DMS153 (cell line): ENCODE data around the gene UBE2E2.

ENCODE experiments used
- DNase-seq: peaks from one replicate; lab custom pipeline; 2025; lab: John Stamatoyannopoulos, UW

The UBE2E2 gene

GRCh38 chr3:23276913-23277658 lies 74.0 kb downstream of the UBE2E2 start:
- no peak for DNase-seq

GRCh38 chr3:23277688-23278087 lies 74.6 kb downstream of the UBE2E2 start:
- no peak for DNase-seq

GRCh38 chr3:23283625-23284024 lies 80.5 kb downstream of the UBE2E2 start:
- no peak for DNase-seq

- DNase-seq, result no peak
Observed at GRCh38 chr3:23288286-23288685, 85.2 kb downstream of the UBE2E2 start.

GRCh38 chr3:23288715-23289114 lies 85.6 kb downstream of the UBE2E2 start:
- DNase-seq, result no peak

DNA sequence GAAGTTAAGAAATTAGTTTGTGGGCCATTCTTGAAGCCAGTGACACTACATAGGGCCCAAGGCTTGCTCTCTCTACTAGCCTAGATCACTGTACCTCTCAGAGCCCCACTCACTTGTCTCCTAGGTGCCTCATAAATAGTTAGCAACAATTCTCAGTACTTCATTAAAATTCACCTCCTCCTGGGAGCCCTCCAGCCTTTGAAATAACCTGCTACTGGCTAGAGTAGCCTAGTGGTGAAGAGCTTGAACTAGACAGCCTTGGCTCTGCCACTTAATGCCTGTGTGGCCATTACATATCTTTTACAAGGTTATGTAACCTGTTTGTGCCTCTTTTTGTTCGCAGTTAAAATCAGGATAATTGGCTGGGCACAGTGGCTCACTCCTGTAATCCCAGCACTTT lies 89.3 kb downstream of the UBE2E2 start:
- DNase-seq, result no peak

DNA sequence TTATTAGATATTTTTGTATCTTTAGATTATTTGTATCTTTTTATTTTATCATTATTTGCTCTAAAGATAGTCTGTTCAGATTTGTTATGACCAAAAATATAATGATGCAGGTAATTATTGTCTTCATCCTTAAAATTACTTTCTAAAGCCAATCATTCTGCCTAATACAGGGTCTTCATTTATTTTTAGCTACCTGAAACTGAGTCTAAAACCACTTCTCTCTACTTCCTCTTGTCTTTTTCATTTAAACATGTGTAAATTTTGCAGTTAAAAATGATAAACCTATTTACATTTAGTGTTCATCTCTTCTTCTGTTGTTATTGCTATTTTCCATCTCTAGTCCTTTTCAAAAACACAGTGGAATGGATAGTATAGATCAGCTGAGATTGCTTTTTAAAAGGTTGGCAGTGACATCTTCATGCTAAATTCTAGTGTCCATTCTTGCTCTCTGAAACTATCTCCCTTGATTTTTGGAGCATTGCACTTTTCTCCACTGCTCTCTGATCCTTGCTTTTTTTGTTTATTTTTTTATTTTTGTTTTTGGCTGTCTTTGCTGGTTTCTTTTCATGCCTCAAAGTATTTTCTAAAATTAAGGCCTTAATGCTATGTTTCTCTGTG lies 91.8 kb downstream of the UBE2E2 start:
- DNase-seq, result no peak

GRCh38 chr3:23301819-23302218 lies 98.7 kb downstream of the UBE2E2 start:
- no peak for DNase-seq

DNA sequence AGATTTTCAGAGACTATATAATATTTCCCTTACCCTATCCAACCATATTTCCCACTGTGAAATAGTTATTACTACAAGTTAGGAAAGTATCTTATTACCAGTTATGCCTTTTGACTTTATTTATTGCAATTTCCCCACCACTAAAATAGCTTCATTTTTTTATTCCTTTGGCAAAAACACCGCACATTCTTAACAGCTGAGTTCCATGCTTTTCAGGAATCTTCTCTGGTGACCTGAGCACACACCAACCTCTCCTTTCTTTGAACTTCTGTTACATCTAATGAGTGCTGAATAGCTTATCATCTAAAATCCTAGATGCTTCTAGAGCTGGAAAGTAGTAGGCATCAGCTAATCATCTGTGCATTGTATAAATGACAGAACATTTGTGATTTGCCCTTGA lies 99.1 kb downstream of the UBE2E2 start:
- DNase-seq, result no peak

- no peak for DNase-seq
Observed at GRCh38 chr3:23303601-23304217, 100.6 kb downstream of the UBE2E2 start.

GRCh38 chr3:23304424-23304823 lies 101.3 kb downstream of the UBE2E2 start:
- no peak for DNase-seq

DNA sequence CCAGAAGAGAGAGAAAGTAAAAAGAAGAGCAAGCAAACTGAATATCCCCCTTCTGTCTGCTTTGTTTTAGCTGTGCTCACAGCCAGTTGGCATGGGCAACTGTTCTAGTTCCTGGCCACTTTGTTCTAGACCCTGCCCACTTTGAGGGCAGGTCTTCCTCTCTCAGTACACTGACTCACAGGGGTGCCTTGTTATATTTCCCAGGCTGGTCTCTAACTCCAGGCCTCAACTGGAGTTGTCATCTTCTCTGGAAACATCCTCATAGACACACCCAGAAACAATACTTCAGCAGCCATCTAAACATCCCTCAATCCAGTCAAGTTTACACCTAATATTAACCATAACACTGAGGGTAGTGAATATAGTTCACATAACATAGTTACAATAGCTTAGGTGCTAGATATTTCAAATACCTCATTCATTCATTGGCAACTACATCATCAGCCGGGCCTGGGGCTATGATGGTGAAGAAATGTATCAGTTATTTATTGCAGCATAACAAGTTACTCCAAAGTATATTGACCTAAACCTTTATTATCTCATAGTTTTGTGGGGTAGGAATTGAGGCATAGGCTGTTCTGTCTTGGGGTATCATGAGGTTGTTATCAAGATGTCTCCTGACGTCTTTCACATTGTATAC lies 106.0 kb downstream of the UBE2E2 start:
- no peak for DNase-seq

- no peak for DNase-seq
Observed at GRCh38 chr3:23312866-23313265, 109.7 kb downstream of the UBE2E2 start.

DNA sequence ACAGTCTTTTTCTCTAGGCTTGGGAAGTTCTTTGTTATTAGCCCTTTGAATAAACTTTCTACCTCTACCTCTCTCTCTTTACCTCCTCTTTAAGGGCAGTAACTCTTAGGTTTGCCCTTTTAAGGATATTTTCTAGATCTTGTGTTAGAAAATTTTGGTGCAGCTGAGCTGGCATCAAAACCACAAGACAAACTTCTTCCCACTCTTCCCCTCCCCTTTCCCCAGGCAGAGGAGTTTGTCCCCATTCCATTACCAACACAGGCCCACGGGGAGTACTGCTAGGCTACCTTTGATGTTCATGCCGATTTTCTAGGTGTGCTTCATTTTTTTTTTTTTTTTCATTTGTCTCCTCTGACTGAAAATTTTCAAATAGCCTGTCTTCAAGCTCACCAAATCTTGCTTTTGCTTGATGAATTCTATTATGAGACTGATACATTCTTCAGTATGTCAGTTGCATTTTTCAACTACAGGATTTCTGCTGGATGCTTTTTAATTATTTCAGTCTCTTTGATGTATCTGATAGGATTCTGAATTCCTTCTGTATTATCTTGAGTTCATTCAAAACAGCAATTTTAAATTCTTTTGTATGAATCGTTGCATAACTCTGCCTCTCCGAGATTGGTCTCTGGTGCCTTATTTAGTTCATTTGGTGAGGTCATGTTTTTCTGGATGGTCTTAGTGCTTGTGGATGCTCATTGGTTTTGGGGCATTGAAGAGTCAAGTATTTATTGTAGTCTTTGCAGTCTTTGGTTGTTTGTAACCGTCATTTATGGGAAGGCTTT lies 112.0 kb downstream of the UBE2E2 start:
- no peak for DNase-seq

DNA sequence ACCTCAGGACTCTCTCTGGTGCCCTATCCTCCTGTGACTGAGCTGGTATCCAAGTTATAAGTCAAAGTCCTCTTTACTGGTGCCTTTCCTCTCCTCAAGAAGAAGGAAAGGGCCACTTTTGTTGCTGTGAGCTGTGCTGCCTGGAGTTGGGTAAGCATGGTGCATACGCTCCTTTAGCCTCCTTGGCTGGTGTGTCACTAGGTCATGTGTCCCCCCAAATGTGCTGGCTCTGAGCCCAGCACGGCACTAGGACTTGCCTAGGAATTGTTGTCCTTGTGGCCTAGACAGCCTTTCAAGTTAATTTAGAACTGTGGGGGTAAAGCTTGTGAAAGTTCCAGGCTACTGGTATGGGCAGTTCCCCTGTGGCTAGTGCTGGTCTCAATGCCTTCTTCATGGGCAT lies 113.8 kb downstream of the UBE2E2 start:
- DNase-seq, result no peak

DNA sequence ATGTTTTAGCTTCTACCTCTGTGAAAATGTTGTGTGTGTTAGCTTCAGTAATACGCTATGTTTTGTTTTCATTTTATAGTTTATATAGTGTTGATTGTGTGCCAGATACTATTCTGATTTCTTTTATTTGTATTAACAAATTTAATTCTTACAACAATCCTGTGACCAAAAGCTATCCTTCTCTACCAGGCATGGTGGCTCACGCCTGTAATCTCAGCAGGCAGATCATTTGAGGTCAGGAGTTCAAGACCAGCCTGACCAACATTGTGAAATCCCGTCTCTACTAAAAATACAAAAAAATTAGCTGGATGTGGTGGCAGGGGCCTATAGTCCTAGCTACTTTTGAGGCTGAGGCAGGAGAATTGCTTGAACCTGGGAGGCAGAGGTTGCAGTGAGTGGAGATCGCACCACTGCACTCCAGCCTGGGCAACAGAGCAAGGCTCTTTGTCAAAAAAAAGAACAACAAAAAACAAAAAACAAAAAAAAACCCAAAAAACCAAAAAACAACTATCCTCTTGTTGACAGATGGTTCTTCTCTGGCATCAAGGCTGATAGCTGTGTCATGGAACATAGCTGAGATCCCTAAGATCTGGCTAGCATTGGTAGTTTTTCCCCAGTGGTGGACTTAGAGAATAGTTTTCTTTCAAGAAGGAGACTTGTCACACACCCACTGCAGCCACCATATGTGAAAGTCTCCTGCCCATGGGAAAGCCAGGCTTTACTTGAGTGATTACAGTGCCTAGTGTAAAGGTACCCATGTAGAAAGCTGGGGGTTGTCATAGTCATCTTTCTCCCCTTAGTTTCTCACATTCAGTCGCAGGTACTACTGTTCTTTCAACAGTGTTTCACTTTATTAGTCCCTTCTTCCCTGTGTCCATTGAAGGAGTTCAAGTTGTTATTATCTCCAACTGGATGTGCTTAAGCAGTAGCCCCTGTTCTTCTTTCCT lies 116.5 kb downstream of the UBE2E2 start:
- no peak for DNase-seq

- DNase-seq, result no peak
Observed at GRCh38 chr3:23320586-23321570, 117.8 kb downstream of the UBE2E2 start.

GRCh38 chr3:23324745-23325144 lies 121.6 kb downstream of the UBE2E2 start:
- DNase-seq, result no peak

DNA sequence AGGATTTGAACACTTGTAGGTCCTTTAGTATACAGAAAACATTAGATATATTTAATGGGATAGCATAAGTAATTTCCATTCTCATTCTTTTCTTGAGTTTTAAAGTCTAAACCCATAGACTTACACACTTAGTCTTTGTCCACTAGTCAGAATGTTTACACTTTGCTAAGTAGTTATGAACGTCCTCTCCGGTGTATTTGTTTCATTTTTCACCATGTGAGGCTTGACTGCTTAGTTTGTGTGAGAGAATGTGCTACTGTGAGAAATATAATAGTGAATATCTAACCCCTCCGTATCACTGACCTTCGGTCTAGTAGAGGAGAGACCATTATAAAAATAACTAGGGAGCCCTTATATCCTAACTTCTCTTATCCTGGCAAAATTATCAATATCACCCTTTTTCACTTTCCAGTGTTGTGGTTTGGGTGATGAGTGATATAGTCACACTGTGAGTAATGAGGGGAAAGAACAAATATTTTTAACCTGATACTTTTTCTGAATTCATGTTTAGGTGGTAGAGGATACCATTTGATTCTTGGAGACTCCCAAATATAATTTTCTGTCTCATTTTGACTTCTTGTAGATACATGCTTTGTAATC lies 122.4 kb downstream of the UBE2E2 start:
- DNase-seq, result no peak
